Activated CD8-positive, alpha-beta memory T cell treated with anti-CD3 and anti-CD28 coated beads, Interleukin-2, amount 50 U/mL, for 4 hours (primary cell): ENCODE measurements around the gene GET4.

ENCODE experiments used
- DNase-seq: peaks from one replicate; pipeline ENCODE4 v3.0.0-alpha.2; 2020

GET4 gene

DNA sequence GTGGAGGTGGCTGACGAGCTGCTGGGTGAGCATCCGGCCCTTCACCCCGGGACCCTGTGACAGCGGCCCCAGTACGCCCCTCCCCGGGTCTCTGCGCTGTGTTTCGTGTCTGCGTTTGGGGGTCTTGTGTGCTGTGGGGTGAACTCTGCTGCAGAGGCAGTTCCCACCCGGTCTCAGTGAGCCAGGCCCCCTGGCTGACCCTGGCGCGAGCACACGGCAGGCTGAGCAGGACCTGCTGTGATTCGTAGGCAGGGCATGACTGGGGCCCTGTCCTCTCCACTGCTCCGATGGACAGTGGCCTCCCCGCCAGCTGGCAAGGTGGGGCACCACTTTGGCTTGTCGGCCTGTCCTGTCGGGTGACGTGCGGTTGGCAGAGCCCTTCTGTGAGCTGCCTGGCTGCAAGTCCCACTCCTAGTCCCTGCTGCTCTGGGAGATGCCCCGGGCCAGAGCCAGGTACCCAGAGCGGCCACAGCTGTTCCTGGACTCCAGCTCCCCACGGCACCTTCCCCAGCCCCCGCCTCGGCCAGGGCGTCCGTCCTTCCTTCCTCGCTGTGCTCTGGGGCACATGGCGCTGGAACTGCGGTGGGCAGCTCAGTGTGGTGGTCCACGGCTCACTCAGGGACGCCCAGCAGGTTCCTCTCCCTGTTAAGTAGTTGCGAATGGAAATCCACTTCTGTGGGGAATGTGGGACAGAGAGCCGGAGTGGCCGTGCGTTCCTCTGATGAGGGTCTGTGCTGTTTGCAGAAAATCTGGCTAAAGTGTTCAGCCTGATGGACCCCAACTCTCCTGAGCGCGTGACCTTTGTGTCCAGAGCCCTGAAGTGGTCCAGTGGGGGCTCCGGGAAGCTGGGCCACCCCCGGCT is 10.5 kb downstream of the GET4 start:
- DNase-seq, result no peak

GRCh38 chr7:887488-887820 is 11.1 kb downstream of the GET4 start:
- no peak for DNase-seq

DNA sequence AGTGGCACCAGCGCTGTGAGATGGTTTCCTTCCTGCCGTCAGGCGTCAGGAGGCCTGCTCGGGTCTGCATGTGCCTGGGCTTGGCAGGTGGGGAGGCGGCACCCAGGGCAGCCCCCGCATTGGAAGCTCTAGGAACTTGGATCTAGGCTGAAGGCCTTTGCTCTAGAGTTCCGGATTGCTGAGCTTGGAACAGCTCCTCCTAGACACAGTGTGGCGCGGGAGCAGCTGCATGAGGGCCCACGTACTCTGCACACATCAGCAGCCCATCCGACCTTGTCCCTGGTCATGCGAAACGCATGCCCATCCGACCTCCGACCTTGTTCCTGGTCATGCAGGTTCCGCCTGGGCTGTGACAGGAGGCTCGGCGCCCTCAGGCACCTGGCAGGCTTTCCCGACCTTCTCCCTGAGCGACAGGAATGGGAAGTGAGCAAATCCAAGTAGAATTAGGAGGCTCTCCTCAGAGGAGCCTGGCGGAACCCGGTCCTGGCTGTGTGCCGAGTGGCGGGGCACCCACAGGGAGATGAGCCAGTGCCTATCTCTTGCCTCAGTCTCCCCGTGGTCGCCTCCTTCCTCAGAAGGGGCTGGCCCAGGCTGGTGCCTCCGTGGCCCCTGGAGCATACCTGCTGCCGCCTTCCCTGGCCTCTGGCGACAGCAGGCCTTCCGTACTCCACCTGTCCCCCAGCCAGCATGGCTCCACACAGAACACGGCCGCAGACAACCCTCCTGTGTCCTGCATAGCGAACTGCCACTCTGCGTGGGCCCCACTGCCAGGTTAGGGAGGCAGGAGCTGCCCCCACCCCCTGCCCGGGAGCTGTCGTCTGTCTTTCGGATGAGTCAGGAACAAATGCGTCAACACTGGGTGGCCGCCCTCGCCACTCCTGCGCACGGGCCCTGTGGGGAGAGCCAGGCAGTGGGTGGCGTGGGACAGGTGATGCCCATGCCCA is 12.0 kb downstream of the GET4 start:
- no peak for DNase-seq

DNA sequence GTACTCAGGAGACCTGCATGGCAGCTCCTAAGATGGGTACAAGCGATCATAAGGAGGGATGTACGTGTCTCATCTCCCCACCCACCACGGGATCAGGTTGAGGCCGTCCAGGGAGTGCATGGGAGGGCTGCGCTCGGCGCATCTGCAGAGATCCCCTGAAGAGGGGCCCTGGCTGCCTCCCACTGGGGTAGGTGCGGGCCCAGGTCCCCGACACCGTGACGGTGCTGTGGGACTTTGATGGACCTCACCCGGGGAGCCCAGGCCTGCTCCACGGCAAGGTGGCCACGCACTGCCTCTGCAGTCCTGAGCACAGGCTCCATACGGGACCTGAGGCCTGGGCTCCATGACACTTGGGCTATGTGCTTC is 12.7 kb downstream of the GET4 start:
- no peak for DNase-seq

DNA sequence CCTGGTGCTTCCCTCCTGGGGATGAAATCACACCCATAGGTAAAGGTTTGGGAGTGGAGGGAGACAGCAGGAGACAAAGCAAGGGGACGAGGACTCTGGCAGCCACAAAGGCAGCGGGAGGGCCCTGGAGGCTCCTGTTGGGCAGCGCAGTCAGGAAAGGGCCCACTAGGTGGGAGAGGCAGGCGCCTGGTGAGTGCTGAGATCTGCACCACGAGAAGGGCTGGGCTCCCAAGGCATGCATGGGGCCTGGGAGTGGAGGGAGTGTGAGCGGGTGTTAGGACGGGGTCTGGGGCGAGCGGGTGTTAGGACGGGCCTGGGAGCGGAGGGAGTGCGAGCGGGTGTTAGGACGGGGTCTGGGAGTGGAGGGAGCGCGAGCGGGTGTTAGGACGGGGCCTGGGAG is 13.0 kb downstream of the GET4 start:
- no peak for DNase-seq

DNA sequence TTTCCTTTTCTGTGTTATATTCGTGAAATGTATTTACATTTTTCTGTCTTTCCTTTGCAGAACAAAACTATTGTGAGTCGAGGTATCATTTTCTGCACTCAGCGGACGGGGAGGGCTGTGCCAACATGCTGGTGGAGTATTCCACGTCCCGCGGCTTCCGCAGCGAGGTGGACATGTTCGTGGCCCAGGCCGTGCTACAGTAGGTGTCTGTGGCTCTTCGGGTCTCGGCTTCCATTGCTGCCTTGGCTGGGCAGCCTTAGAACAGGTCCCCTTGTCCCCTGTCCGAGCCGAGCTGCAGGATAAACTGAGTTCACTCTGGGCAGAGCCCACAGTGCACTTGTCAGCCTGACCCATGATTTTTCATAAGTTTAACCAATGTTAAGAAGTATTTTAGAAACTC is 14.5 kb downstream of the GET4 start:
- no peak for DNase-seq

DNA sequence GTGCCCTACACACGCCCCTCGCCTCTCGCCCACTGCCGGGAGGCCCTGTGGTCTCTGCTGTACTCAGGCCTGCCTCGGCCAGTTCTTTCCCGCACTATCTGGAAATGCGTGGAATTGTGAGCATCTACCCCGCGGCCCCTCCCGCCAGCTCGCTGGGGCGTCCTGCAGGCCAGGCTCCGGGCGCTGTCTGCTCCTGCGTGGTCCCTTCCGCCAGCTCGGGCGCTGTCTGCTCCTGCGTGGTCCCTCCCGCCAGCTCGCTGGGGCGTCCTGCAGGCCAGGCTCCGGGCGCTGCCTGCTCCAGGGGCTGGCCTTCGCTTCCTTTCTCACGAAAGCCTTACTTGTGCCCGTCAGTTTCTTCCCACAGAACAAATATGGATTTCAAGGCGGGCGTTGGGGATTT is 14.9 kb downstream of the GET4 start:
- DNase-seq, result no peak

DNA sequence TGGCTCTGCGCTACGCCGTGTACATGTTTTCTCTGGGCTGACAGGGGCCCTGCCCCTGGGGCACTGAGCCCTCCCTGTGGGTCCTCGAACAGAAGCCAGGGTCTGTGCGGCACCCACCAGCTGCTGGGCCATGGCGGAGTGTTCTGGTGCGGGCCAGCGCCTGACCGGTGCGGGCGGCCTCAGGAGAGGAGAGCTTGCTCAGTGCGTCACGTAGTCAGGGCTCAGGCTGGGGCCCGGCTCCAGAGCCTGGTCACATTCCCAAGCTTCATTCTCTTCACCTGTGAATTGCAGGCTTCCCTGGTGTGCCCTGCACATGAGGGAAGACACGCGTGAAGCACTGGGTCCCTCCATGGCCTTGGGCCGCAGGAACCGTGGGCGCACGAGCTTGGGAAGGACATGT is 15.5 kb downstream of the GET4 start:
- DNase-seq, result no peak

GRCh38 chr7:892648-893593 is 16.6 kb downstream of the GET4 start:
- DNase-seq, result no peak

DNA sequence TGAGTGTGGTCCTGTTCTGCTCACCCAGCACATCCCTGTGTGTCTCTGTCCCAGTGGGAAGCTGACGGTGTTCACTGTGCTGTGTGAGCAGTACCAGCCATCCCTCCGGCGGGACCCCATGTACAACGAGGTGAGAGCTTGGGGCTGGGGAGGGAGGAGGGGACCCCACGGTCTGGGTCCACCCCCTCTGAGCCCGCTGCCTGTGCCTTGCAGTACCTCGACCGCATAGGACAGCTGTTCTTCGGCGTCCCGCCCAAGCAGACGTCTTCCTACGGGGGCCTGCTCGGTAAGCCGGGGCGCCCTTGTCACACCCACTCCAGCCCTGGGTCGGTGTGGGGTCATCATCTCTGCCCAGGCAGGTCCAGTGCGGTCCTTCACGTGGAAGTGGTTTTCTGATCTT is 17.3 kb downstream of the GET4 start:
- no peak for DNase-seq

DNA sequence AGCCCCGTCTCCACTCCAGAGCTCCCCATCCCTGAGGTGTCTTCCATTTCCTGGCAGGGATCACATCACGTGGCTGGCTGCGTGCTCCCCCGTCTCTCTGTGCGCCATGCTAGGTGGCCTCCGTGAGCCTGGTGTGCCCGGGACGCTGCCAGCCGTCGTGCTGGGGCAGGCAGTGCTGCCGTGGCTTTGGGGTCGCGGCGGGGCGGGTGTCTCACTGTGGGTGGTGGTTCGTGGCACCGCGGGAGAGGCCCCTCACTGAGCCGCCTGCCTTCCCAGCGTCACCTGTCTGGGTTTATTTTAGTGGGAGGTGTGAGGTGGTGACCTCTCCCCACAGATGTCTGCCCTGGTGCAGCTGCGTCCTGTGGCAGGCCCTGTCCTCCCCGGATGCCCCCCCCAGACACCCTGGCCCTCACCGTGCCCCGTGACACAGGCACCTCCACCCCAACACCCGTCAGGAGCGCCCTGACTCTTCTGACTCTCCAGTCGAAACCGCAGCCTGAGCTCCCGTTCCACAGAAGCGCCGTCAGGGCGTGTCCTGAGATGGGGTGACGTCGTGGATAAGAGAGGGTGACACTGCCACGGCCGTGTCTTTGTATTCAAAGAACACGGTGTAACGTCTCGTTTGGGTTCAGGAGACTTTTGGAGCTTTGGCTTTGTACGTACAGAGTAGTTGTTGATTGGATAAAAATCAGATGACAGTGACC is 18.0 kb downstream of the GET4 start:
- no peak for DNase-seq

DNA sequence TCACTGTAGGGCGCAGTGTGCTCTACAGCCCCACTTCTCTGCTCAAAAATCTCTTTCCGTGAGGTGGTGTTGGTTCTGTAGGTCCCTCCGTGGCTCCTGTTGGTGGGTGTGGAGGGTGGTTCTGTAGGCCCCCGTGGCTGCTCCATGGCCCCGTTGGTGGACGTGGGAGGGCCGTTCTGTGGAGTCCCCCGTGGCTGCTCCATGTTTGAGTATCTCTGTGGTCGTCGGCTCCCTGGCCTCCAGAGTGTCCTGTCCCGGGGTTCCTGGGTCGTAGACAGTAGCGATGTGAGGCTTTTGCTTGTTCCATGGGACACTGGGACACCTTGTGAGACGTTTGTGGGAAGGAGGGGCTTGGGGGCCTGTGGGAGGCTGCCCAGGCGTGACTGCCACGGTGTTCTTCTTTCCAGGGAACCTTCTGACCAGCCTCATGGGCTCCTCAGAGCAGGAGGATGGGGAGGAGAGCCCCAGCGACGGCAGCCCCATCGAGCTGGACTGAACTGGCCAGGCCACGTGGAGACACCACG is 18.6 kb downstream of the GET4 start:
- DNase-seq, result no peak

DNA sequence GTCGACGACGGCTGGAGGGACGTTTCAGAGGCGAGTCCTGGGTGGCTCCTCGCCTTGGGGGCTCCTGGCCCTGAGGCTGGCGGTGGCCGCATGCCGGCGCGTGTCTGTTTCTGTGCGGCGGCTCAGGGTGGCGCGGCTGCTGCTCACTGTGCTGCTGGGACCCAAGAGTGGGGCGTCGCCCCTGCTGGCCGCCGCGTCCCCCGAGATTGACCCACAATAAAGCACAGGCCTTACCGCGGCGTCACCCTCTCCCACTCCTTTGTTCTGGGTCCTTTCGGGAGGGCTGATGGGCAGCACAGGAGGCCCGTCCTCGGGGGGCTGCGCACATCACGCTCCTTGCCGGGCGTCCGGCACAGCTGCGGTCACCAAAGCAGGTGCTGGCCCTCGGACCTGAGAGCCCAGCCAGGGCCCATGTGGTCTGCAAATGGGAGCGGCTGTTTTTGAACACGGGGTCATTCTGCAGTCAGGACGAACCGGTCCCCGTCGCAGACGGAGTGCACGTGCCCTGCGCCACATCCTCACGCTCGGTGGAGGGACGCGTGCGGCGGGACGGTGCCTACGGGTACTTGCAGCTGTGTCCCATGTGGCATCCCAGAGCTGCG is 19.2 kb downstream of the GET4 start:
- no peak for DNase-seq

- no peak for DNase-seq
Measured at GRCh38 chr7:896346-897075, 20.2 kb downstream of the GET4 start.

DNA sequence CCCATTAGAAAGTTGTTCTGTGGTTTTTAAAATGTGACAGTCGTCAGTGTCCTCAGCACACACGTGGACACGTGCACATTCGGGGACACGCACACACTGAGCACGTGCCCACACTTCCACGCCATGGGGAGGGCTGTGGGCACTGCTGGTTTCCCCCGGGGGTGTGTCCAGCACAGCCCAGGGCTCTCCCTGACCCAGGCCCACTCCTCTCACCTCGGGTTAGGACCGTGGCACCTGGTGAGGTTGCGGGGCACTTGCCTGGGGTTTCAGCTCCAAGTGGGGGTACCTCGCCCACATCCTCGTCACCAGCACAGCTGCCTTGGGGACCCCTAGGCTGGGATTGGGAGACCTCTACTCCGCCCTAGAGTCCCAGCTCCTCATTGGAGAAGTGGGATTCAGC is 20.7 kb downstream of the GET4 start:
- DNase-seq, result no peak

DNA sequence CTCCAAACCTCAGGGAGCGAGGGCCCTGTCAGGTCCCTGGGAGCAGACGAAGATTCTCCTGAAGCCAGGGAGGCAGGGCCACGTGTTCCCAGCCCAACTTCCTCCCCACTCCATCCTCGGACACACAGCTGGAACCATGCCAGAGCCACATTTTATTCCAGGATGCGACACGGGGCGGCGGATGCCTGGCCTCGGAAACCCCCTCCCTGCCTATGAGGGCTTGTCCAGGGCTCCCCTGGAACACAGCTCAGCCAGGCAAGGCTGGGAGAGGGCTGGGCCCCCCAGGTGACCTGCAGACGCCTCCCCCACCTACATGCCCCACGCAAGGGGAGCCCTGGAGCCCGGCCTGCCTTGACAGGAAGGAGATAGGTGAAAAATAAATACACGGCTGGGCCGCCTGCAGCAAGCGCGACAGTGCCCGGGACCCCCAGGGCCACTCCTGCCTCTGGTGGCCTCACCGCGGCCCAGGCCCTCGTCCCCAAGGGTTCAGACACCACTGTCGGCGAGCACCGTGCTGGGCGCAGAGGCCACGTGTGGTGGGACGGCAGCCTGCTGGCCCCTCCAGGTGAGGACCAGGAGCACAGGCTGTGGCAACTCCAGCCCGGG is 21.5 kb downstream of the GET4 start:
- no peak for DNase-seq

DNA sequence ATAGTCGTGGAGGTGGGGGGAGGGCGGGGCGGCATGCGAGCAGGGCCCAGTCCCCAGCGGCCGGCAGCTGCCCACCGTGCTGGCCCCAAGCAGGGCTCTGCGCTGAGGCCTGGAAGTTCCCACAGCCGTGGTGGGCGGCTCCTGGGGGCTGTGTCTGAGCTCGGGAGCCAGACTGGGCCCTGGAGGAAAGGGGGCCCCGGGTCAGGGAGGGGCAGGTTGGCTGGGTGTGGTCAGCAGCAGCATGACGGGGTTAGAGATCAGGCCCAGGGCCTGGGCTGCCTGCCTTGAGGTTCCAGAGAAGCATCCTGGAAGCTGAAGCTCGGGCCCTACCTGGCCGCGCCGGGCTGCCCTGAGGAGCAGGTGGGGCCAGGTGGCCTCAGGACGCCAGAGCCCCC is 22.1 kb downstream of the GET4 start:
- no peak for DNase-seq

GRCh38 chr7:898855-899681 is 22.7 kb downstream of the GET4 start:
- DNase-seq, result no peak

GRCh38 chr7:899806-900205 is 23.5 kb downstream of the GET4 start:
- DNase-seq, result no peak
